HG02623 (cell line): ENCODE data around the gene FAM193B.
"Not testable (repeated sequence)": the region's sequence is repeated elsewhere in the genome, so short reads cannot be mapped to it uniquely, and the experiment has no call there.

Experiments used
- ATAC-seq: cut with Tn5 transposase; IDR thresholded peaks from one replicate; pipeline ENCODE4 v1.9.1; 2021; ENCODE audit warnings: moderate library complexity; ENCODE audit not compliant: unreplicated experiment

Gene FAM193B

GRCh38 chr5:177578316-177578715 lies 24.0 kb upstream of the FAM193B start:
- ATAC-seq = no peak

- no peak for ATAC-seq
Observed at GRCh38 chr5:177576169-177576568, 21.8 kb upstream of the FAM193B start.

GRCh38 chr5:177575488-177575887 lies 21.1 kb upstream of the FAM193B start:
- ATAC-seq = no peak

- ATAC-seq = no peak
Observed at GRCh38 chr5:177569894-177570293, 15.5 kb upstream of the FAM193B start.

- no peak for ATAC-seq
Observed at GRCh38 chr5:177568326-177568725, 14.0 kb upstream of the FAM193B start.

GRCh38 chr5:177565046-177565445 lies 10.7 kb upstream of the FAM193B start:
- no peak for ATAC-seq

- ATAC-seq = not testable (repeated sequence)
Observed at GRCh38 chr5:177559446-177559941, 5.1 kb upstream of the FAM193B start.

- no peak for ATAC-seq
Observed at GRCh38 chr5:177557796-177558195, 3.4 kb upstream of the FAM193B start.

GRCh38 chr5:177557041-177557647 lies 2.8 kb upstream of the FAM193B start:
- no peak for ATAC-seq

GRCh38 chr5:177555665-177556064 lies 1.3 kb upstream of the FAM193B start:
- ATAC-seq = no peak

- no peak for ATAC-seq
Observed at GRCh38 chr5:177555228-177555627, 865 bp upstream of the FAM193B start.

- ATAC-seq = peak; percentile 42
Observed at GRCh38 chr5:177553671-177554429, 513 bp downstream of the FAM193B start.

- no peak for ATAC-seq
Observed at GRCh38 chr5:177552839-177553455, 1.4 kb downstream of the FAM193B start.

GRCh38 chr5:177550122-177550521 lies 4.2 kb downstream of the FAM193B start:
- no peak for ATAC-seq

GRCh38 chr5:177548495-177548894 lies 5.9 kb downstream of the FAM193B start:
- ATAC-seq = no peak

GRCh38 chr5:177547736-177548135 lies 6.6 kb downstream of the FAM193B start:
- no peak for ATAC-seq

GRCh38 chr5:177546258-177546741 lies 8.1 kb downstream of the FAM193B start:
- no peak for ATAC-seq

- no peak for ATAC-seq
Observed at GRCh38 chr5:177545487-177546257, 8.7 kb downstream of the FAM193B start.

GRCh38 chr5:177542816-177543465 lies 11.4 kb downstream of the FAM193B start:
- ATAC-seq = no peak

GRCh38 chr5:177540438-177540837 lies 13.9 kb downstream of the FAM193B start:
- no peak for ATAC-seq

- ATAC-seq = no peak
Observed at GRCh38 chr5:177539411-177539810, 15.0 kb downstream of the FAM193B start.
